HepG2 (cell line): ENCODE data around the gene ZG16.

Experiments used
- CEBPB ChIP-seq: IDR thresholded peaks from 2 replicates; pipeline ENCODE4 v1.6.1; 2011; ENCODE audit warnings: low read depth, low read length, improper control_type of control experiment, borderline replicate concordance
- MEF2D ChIP-seq: sonication (generic); formaldehyde crosslinking; IDR thresholded peaks from 2 replicates; pipeline ENCODE4 v1.5.1; 2020; ENCODE audit warnings: mild to moderate bottlenecking, missing genetic modification reagents
- MXI1 ChIP-seq: IDR thresholded peaks from 3 replicates; pipeline ENCODE4 v1.6.1; 2012; ENCODE audit warnings: low read depth, low read length, inconsistent platforms, borderline replicate concordance
- POLR2AphosphoS5 ChIP-seq: IDR thresholded peaks from 2 replicates; pipeline ENCODE4 v1.6.1; 2012; ENCODE audit warnings: low read depth, low read length
- SRF ChIP-seq: IDR thresholded peaks from 2 replicates; pipeline ENCODE4 v1.6.1; 2011; ENCODE audit warnings: mild to moderate bottlenecking, low read depth, low read length, moderate library complexity
- XRCC5 ChIP-seq: fragments of 200-400 bp; formaldehyde crosslinking; optimal IDR thresholded peaks from 2 replicates; pipeline ENCODE3; 2017; ENCODE audit warnings: mild to moderate bottlenecking, low read length
- ZBTB7B ChIP-seq: sonication (generic); formaldehyde crosslinking; IDR thresholded peaks from 2 replicates; pipeline ENCODE4 v1.4.0; 2020; ENCODE audit warnings: missing genetic modification reagents
- ZNF33A ChIP-seq: sonication (generic); formaldehyde crosslinking; IDR thresholded peaks from 2 replicates; pipeline ENCODE4 v1.5.1; 2020; ENCODE audit warnings: missing genetic modification reagents, mild to moderate bottlenecking, moderate library complexity, borderline replicate concordance
- TF ChIP-seq, protein P1 (sequence below): sonication (generic); formaldehyde crosslinking; IDR thresholded peaks from 2 replicates; pipeline ENCODE4 v1.9.0; 2022; ENCODE audit warnings: missing genetic modification reagents, mild to moderate bottlenecking, borderline replicate concordance
- TF ChIP-seq, protein P2 (sequence below): sonication (generic); formaldehyde crosslinking; IDR thresholded peaks from 2 replicates; pipeline ENCODE4 v1.5.0; 2020; ENCODE audit warnings: mild to moderate bottlenecking, missing genetic modification reagents, moderate library complexity
- TF ChIP-seq, protein P3 (sequence below): IDR thresholded peaks from 2 replicates; pipeline ENCODE4 v1.6.1; 2016; ENCODE audit warnings: mild to moderate bottlenecking
- TF ChIP-seq, protein P4 (sequence below): IDR thresholded peaks from 2 replicates; pipeline ENCODE4 v1.6.1; 2016; ENCODE audit warnings: low read depth, borderline replicate concordance

DNA sequence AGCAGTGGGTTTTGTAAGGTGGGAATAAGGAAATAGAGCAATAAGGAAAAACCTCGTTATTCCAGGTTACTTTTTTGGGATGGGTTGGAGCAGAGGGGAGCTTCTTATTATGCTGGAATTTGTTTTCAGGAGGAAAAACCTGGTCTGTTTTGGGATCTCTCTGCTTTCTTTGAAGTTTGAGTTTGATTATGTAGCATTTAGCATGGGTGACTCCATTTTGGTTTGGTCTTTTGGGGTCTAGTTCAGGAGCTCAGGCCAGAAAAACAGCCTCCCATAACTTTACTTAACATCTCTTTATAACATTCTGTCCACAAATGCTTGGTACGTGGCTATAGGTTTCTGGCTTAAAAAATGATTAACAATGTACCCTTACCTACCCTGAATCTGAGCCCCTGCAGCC, 8.5 kb upstream of the ZG16 start:
- no peak for TF ChIP-seq CEBPB
- no peak for TF ChIP-seq POLR2AphosphoS5
- TF ChIP-seq SRF: no peak
- TF ChIP-seq, protein P1, sequence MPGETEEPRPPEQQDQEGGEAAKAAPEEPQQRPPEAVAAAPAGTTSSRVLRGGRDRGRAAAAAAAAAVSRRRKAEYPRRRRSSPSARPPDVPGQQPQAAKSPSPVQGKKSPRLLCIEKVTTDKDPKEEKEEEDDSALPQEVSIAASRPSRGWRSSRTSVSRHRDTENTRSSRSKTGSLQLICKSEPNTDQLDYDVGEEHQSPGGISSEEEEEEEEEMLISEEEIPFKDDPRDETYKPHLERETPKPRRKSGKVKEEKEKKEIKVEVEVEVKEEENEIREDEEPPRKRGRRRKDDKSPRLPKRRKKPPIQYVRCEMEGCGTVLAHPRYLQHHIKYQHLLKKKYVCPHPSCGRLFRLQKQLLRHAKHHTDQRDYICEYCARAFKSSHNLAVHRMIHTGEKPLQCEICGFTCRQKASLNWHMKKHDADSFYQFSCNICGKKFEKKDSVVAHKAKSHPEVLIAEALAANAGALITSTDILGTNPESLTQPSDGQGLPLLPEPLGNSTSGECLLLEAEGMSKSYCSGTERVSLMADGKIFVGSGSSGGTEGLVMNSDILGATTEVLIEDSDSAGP (CRISPR knock-in tag): no peak
- TF ChIP-seq, protein P2, sequence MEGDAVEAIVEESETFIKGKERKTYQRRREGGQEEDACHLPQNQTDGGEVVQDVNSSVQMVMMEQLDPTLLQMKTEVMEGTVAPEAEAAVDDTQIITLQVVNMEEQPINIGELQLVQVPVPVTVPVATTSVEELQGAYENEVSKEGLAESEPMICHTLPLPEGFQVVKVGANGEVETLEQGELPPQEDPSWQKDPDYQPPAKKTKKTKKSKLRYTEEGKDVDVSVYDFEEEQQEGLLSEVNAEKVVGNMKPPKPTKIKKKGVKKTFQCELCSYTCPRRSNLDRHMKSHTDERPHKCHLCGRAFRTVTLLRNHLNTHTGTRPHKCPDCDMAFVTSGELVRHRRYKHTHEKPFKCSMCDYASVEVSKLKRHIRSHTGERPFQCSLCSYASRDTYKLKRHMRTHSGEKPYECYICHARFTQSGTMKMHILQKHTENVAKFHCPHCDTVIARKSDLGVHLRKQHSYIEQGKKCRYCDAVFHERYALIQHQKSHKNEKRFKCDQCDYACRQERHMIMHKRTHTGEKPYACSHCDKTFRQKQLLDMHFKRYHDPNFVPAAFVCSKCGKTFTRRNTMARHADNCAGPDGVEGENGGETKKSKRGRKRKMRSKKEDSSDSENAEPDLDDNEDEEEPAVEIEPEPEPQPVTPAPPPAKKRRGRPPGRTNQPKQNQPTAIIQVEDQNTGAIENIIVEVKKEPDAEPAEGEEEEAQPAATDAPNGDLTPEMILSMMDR (CRISPR knock-in tag): no peak
- TF ChIP-seq XRCC5: no peak
- TF ChIP-seq, protein P3, sequence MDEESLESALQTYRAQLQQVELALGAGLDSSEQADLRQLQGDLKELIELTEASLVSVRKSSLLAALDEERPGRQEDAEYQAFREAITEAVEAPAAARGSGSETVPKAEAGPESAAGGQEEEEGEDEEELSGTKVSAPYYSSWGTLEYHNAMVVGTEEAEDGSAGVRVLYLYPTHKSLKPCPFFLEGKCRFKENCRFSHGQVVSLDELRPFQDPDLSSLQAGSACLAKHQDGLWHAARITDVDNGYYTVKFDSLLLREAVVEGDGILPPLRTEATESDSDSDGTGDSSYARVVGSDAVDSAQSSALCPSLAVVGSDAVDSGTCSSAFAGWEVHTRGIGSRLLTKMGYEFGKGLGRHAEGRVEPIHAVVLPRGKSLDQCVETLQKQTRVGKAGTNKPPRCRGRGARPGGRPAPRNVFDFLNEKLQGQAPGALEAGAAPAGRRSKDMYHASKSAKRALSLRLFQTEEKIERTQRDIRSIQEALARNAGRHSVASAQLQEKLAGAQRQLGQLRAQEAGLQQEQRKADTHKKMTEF (CRISPR knock-in tag): no peak
- TF ChIP-seq ZBTB7B (CRISPR knock-in tag): no peak
- TF ChIP-seq MEF2D (CRISPR knock-in tag): no peak
- no peak for TF ChIP-seq ZNF33A
- TF ChIP-seq, protein P4, sequence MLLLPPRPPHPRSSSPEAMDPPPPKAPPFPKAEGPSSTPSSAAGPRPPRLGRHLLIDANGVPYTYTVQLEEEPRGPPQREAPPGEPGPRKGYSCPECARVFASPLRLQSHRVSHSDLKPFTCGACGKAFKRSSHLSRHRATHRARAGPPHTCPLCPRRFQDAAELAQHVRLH (CRISPR knock-in tag): no peak
- TF ChIP-seq MXI1: no peak
